ENCODE results near the gene PROCA1. TPM values are rescaled to one million over a fixed set of nuclear protein-coding genes. Genes with fewer than 3 reads are reported as not detected.
"Not testable (repeated sequence)": the region's sequence is repeated elsewhere in the genome, so short reads cannot be mapped to it uniquely, and the experiment has no call there.

The PROCA1 gene
- total RNA-seq, 1 donor from 2014 or later, result 7.6 TPM

- DNase-seq (ENCODE audit: low spot score) (peak; percentile 81), ATAC-seq (peak; percentile 58)
- intact Hi-C loops (cut with DNase I), result no loop called here
Observed at GRCh38 chr17:28744972-28745785, 33.5 kb upstream of the PROCA1 start.

GRCh38 chr17:28744104-28744971 is 32.6 kb upstream of the PROCA1 start:
- peak; percentile 83 for DNase-seq (ENCODE audit: low spot score)
- peak; percentile 54 for ATAC-seq
- intact Hi-C loops (cut with DNase I), result no loop called here

DNA sequence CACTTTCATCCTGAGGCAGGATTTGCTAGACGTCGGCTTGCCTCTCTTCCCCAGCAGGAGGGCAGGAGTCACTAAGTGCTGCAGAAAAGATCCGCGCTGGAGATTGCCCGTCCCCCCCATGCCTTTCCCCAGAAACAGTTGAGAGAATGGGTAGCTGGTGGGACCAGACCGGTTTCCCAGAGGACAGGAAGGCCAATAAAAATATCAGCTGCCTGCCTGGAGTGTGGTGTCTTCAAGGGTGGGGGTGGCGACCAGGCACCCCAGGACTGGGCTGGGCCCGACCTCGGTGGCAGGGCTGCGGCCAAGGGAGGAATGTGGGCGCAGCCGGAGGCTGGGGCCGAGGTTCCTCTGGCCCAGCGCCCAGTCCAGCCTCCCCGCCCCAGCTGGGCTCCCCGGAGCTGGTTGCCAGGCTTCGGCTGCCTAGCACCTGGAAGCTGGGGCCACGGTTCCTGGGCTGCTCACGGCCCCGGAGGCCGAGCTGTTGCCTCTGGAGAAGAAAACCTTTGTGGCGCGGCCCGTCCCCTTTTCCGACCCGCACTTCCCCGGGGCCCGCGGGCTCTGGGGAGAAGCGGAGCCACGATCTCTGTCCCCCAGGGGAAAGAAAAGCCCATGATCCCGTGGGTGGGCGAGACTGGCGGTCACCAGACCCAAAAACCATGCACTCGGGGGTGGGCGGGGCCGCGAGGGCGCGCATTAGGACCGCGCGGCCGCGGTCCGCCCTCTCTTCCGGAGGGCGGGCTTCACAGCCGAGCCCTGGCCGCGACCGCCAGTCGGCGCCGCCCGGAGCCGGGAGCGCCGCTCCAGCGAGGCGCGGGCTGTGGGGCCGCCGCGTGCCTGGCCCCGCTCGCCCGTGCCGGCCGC is 31.8 kb upstream of the PROCA1 start, which contains the start of gene TRAF4:
Gene TRAF4 (plus strand): TSS at position 769 of the 861 bp plus-strand sequence. CDS start 102 bp downstream, outside the sequence.
- DNase-seq (ENCODE audit: low spot score) (peak; percentile 90), ATAC-seq (peak; percentile 80)
- intact Hi-C loops (cut with DNase I), result no loop called here

DNA sequence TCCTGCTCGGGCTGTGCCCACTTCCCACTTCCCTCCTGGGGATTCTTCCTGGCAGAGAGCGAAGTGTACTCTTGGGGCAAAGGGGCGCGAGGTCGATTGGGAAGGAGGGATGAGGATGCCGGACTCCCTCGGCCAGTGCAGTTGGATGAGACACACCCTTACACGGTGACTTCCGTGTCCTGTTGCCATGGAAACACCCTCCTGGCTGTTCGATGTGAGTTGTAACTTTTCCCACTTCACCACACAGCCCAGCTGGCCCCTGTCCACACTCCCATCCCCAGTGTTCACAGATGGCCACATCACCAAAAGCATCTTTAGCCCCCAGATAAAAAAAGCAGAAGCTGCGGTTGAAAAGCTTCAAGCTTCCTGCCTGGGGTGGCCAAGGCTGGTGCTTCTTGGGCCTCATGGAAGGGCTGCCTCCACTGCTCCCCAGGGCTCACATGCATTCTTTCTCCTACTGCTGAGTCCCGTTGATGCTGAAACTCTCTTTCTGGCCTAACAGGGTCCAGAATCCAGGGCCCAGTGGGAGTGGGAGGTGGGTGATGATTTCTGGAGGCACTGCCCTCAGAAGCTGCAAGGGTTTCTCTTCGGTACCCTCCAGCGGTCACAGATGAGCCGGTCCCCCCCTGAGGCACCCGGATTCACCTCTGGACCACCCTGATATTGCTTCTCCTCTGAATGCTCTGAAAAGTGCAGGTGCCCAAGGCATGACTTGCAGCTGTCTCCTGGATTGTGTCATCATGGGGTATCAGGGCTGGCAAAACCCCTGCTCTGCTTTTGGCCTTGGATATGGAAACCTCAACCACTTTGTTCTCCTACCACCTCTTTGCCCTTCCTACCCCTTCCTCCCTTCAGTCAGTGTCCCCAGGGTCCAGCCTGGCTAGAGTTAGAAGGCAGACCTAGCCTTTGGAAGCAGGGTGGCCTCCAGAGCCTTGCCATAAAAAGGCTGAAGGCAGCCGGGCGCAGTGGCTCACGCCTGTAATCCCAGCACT is 30.0 kb upstream of the PROCA1 start:
- ATAC-seq (no peak), DNase-seq (ENCODE audit: low spot score) (no peak)
- intact Hi-C loops (cut with DNase I), result no loop called here

DNA sequence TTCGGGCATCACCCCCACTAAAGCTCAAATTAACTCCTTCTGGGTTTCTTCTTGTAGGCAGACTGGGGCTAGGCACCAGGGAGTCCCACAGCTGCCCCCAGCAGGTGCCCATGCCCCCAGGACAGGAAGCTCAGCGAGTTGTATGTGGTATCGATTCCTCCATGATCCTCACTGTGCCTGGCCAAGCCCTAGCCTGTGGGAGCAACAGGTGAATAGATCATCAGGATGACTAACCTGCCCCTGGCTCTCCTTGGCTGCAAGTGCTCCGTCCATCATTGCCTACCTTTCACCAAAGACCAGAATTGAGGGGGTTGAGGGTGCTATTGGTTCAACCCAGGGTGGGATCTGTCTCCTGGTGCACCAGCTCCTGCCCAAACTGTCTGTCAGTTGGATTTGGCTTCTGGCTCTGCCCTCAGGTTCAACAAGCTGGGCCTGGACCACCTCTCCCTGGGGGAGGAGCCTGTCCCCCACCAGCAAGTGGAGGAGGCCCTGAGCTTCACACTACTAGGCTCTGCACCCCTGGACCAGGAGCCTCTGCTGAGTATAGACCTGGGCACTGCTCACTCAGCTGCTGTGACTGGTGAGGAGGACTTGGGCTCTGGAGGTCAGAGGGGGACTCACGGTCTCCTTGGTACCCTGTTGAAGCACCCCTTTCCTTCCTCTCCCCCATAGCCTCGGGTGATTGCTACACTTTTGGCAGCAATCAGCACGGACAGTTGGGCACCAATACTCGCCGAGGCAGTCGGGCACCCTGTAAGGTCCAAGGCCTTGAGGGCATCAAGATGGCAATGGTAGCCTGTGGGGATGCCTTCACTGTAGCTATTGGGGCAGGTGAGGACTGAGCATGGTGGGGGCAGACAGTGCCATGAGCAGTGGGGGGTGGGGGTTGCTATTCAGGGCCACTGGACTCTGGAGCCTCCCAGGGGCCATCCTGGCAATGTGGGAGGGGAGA is 29.0 kb upstream of the PROCA1 start:
- ATAC-seq (no peak), DNase-seq (ENCODE audit: low spot score) (no peak)
- intact Hi-C loops (cut with DNase I), result no loop called here

DNA sequence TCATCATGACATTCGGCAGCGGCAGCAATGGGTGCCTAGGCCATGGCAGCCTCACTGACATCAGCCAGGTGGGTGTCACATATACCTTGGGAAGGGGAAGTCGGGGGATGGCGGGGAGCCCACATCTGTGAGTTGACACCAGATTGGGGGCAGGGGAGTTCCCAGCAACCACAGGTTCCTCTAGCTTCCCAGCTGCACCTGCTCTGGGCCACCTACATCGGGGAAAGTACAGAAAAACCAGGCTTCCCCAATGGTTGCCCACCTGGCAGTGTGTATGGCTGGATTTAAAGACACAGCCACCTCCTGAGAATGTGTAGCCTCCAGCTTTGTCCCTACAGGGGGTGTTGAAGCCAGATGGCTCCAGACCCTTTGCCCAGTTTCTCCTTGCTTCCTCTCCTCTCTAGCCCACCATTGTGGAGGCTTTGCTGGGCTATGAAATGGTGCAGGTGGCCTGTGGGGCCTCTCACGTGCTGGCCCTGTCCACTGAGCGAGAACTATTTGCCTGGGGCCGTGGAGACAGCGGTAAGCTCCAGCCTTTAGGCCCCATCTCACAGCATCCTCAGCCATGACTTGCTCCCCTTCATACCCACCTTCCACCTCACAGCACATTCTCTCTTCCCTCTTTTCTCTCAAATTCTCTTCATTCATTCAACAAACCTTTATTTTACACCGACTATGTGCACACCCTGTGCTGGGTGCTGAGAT is 27.1 kb upstream of the PROCA1 start:
- ATAC-seq, result no peak
- DNase-seq (ENCODE audit: low spot score), result no peak
- intact Hi-C loops (cut with DNase I), result no loop called here

DNA sequence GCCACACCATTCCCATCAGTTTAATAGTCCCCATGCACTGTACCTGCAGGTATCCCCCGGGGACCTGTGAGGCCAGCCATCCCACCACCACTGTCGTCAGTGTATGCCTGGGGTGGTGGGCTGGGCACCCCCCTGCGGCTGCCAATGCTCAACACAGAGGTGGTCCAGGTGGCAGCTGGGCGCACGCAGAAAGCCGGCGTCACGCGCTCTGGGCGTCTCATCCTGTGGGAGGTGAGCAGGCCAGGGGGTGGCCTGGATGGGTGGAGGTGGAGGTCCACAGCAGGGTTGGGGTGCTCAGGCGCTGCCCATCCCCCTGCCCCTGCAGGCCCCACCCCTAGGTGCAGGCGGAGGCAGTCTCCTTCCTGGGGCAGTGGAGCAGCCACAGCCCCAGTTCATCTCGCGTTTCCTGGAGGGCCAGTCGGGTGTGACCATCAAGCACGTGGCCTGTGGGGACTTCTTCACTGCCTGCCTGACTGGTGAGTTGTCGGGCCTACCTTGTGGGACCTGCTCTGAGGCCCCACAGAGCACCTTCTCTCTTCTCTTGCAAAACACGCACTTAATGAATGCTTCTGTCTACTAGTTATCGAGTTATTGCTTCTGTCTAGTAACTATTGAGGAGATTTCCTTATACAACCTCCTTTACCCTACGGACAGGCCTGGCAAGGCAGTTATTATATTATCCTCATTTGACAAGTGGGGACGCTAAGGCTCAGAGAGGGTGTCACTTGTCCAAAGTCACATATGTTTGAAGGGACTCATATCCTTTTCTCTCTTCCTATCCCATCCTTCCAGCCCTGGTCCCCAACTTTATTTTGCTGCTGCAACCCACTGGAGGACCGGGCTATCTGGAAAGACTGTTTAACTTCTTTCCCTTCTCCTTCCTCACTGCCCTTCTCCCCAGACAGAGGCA is 26.3 kb upstream of the PROCA1 start:
- intact Hi-C loops (cut with DNase I), result no loop called here
- ATAC-seq (no peak), DNase-seq (ENCODE audit: low spot score) (no peak)

- DNase-seq (ENCODE audit: low spot score) (no peak), ATAC-seq (no peak)
Observed at GRCh38 chr17:28737316-28737715, 25.6 kb upstream of the PROCA1 start.

GRCh38 chr17:28735913-28736769 is 24.5 kb upstream of the PROCA1 start:
- intact Hi-C loops (cut with DNase I); ATAC-seq; DNase-seq (ENCODE audit: low spot score): not testable (repeated sequence)

More at GRCh38 chr17:28737316-28737715, 25.6 kb upstream of the PROCA1 start:
- intact Hi-C loops (cut with DNase I), result no loop called here

DNA sequence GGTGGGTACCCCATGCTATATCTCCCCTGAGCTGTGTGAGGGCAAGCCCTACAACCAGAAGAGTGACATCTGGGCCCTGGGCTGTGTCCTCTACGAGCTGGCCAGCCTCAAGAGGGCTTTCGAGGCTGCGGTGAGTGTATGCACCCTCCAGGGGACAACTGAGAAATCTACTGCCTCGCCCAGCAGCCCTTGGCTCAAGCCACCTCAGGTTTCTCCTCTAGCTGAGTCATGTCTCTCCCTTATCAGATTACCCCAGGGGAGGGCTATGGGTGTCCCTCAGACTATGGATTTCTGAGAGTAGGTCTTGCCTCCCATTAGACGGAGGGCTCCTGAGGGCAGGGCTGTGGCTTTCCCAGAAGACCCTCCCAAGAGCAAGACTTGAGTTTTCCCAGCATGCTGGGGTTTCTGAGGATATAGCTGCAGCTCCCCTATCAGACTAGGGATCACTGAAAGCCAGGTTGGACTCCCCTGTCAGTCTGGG is 23.6 kb upstream of the PROCA1 start:
- intact Hi-C loops (cut with DNase I), result no loop called here
- no peak for ATAC-seq
- no peak for DNase-seq (ENCODE audit: low spot score)

GRCh38 chr17:28734712-28735241 is 23.1 kb upstream of the PROCA1 start:
- no peak for ATAC-seq
- DNase-seq (ENCODE audit: low spot score), result no peak
- intact Hi-C loops (cut with DNase I), result no loop called here

GRCh38 chr17:28733346-28733745 is 21.7 kb upstream of the PROCA1 start:
- no peak for ATAC-seq
- DNase-seq (ENCODE audit: low spot score), result no peak
- intact Hi-C loops (cut with DNase I), result no loop called here

- ATAC-seq, result no peak
- intact Hi-C loops (cut with DNase I), result no loop called here
Observed at GRCh38 chr17:28729950-28730330, 18.3 kb upstream of the PROCA1 start.

More at GRCh38 chr17:28729950-28730330, 18.3 kb upstream of the PROCA1 start:
- no peak for DNase-seq (ENCODE audit: low spot score)

Measured in sciatic nerve (tissue), 2 donors.